ENCODE results near the gene CUL9.

CUL9 gene

GRCh38 chr6:43178951-43179830, 2.8 kb upstream of the CUL9 start:
- no peak for DNase-seq (ENCODE audit: low read depth)
- no peak overlapping the region for H3K4me3 ChIP-seq (ENCODE audit: low read depth, low read length)
- no peak for TF ChIP-seq CTCF (IDR thresholded peaks at IDR 0.05; ENCODE audit: low read depth, low read length, missing control alignments)
- in situ Hi-C loops (cut with HindIII; ENCODE audit: low sequenced_read_pairs): no loop called here

GRCh38 chr6:43180058-43180457, 1.9 kb upstream of the CUL9 start:
- in situ Hi-C loops (cut with HindIII; ENCODE audit: low sequenced_read_pairs): loop anchor here (5.0 kb wide), 1 partner anchor 37 kb away; no protein-coding TSS in a partner anchor
- H3K4me3 ChIP-seq (ENCODE audit: low read depth, low read length): no peak overlapping the region
- no peak for DNase-seq (ENCODE audit: low read depth)
- no peak for TF ChIP-seq CTCF (IDR thresholded peaks at IDR 0.05; ENCODE audit: low read depth, low read length, missing control alignments)

GRCh38 chr6:43180985-43181384, 1.0 kb upstream of the CUL9 start:
- no peak for DNase-seq (ENCODE audit: low read depth)
- no peak overlapping the region for H3K4me3 ChIP-seq (ENCODE audit: low read depth, low read length)
- TF ChIP-seq CTCF (IDR thresholded peaks at IDR 0.05; ENCODE audit: low read depth, low read length, missing control alignments): no peak
- in situ Hi-C loops (cut with HindIII; ENCODE audit: low sequenced_read_pairs): loop anchor here (5.0 kb wide), 1 partner anchor 36 kb away; no protein-coding TSS in a partner anchor

- in situ Hi-C loops (cut with HindIII; ENCODE audit: low sequenced_read_pairs): loop anchor here (5.0 kb wide), 1 partner anchor 36 kb away; no protein-coding TSS in a partner anchor
- no peak for TF ChIP-seq CTCF (IDR thresholded peaks at IDR 0.05; ENCODE audit: low read depth, low read length, missing control alignments)
- no peak for DNase-seq (ENCODE audit: low read depth)
- H3K4me3 ChIP-seq (ENCODE audit: low read depth, low read length): peak overlapping the region; percentile 58
These were observed 415 bp upstream of the CUL9 start for GRCh38 chr6:43181621-43181941.

GRCh38 chr6:43183441-43183840, 1.4 kb downstream of the CUL9 start:
- in situ Hi-C loops (cut with HindIII; ENCODE audit: low sequenced_read_pairs): loop anchor here (5.0 kb wide), 1 partner anchor 34 kb away; no protein-coding TSS in a partner anchor
- no peak overlapping the region for H3K4me3 ChIP-seq (ENCODE audit: low read depth, low read length)
- no peak for DNase-seq (ENCODE audit: low read depth)
- no peak for TF ChIP-seq CTCF (IDR thresholded peaks at IDR 0.05; ENCODE audit: low read depth, low read length, missing control alignments)

GRCh38 chr6:43184268-43184985, 2.4 kb downstream of the CUL9 start:
- no peak for DNase-seq (ENCODE audit: low read depth)
- TF ChIP-seq CTCF (IDR thresholded peaks at IDR 0.05; ENCODE audit: low read depth, low read length, missing control alignments): no peak
- in situ Hi-C loops (cut with HindIII; ENCODE audit: low sequenced_read_pairs): loop anchor here (5.0 kb wide), 1 partner anchor 33 kb away; no protein-coding TSS in a partner anchor
- no peak overlapping the region for H3K4me3 ChIP-seq (ENCODE audit: low read depth, low read length)
